Measurements from ENCODE around the gene USP54. TPM values are rescaled to one million over a fixed set of nuclear protein-coding genes. Genes with fewer than 3 reads are reported as not detected.
A peak's percentile ranks its signal among the peaks of the same experiment; 100 is the strongest.
"Not testable (repeated sequence)": the region's sequence is repeated elsewhere in the genome, so short reads cannot be mapped to it uniquely, and the experiment has no call there.

The USP54 gene
- total RNA-seq, 4 donors from 2014 or later, result 41.0 to 65.1 (median 50.5) TPM

DNA sequence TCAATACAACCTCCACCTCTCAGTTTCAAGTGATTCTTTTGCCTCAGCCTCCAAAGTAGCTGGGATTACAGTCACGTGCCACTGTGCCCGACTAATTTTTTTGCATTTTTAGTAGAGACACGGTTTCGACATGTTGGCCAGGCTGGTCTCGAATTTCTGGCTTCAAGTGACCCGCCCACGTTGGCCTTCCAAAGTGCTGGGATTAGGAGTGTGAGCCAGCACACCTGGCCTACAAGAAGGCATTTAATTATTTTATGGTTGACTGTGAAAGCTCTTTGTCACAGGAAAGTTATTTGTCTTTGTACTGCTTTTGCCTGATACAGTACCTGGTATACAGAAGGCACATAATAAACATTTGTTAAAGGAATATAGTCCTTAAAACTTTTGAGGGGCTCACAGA lies 37.3 kb upstream of the USP54 start:
- no peaks in the 10 kb centered on the region for H3K36me3 ChIP-seq
- H3K4me1 ChIP-seq, result peaks cover 0 to 12% (median 2%) of the 10 kb centered on the region in 4 donors
- H3K4me3 ChIP-seq, result no peak overlapping the region
- DNase-seq, result peak in 1 of 3 donors; percentile 60
- TF ChIP-seq POLR2A (IDR thresholded peaks at IDR 0.05), result no peak
- TF ChIP-seq, protein P1, sequence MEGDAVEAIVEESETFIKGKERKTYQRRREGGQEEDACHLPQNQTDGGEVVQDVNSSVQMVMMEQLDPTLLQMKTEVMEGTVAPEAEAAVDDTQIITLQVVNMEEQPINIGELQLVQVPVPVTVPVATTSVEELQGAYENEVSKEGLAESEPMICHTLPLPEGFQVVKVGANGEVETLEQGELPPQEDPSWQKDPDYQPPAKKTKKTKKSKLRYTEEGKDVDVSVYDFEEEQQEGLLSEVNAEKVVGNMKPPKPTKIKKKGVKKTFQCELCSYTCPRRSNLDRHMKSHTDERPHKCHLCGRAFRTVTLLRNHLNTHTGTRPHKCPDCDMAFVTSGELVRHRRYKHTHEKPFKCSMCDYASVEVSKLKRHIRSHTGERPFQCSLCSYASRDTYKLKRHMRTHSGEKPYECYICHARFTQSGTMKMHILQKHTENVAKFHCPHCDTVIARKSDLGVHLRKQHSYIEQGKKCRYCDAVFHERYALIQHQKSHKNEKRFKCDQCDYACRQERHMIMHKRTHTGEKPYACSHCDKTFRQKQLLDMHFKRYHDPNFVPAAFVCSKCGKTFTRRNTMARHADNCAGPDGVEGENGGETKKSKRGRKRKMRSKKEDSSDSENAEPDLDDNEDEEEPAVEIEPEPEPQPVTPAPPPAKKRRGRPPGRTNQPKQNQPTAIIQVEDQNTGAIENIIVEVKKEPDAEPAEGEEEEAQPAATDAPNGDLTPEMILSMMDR (IDR thresholded peaks at IDR 0.05), result no peak
- H3K27ac ChIP-seq, result peak overlapping the region in 1 of 4 donors; percentile 4
- no peaks in the 10 kb centered on the region for H3K9me3 ChIP-seq
- H3K27me3 ChIP-seq, result no peaks in the 10 kb centered on the region

DNA sequence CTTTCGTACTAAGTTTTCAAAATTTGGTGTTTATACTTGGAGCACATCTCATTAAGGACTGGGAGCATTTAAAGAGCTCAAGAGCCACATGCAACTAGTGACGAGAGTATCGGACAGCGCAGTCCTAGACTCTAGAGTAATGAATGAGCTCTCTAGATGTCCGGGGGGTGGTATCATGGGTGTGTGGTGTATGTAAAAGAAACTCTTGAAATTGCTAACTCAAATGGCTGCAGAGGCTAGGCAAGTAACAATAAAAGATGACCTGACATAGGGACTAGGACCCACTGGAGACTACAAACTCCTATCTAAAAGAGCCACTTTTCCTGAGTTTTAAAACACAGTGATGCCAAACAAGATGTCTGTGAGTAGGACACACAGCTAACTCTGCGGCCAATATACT lies 36.2 kb upstream of the USP54 start:
- Histone ChIP-seq H3K9me3 (no peaks in the 10 kb centered on the region), H3K27ac (no peak overlapping the region), H3K27me3 (no peaks in the 10 kb centered on the region), H3K4me1 (peaks cover 0 to 12% (median 2%) of the 10 kb centered on the region in 4 donors), H3K4me3 (no peak overlapping the region), H3K36me3 (no peaks in the 10 kb centered on the region)
- DNase-seq, result peak in 1 of 3 donors; percentile 27
- TF ChIP-seq, protein P1 (IDR thresholded peaks at IDR 0.05), result no peak
- TF ChIP-seq POLR2A (IDR thresholded peaks at IDR 0.05), result no peak

DNA sequence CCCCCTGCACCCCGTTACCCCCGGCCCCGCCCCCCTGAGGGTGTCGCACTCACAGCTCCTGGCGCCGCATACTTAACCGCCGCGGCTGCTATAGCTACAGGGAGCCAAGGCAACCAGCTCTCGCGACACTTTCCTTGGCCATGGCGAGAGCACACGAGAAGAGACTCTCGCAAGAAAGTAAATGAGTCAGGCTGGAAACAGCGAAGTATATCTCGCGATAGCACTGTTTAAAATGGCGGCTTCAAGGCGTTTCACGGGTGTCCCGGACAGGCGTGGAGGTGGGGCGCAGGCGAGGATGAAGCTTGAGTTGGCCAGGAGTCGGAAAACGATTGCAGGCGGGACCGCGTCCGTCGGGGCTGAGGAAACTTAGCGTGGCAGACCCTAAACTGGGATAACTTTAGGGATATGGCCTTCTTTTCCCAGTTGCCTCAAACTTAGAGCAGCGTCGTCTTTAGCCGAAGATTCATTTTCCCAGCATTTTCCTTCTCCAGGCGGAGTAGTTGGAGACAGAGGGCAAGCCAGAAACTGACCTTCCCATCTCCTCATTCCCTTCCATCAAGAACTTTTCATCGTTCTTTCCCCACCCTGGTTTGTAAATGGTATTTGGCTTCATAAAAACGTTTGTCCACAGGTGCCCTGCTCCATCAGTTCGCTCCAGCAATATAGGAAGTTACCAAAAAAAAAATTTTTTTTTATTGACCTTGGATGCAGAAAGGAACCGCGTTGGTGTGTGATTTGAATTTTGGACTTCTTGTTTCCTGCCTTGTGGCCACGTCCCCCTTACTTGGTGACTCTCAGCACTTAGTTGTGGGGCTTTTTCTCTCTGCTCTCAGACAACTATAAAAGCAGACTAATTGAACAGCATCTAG lies 35.0 kb upstream of the USP54 start:
- no peaks in the 10 kb centered on the region for H3K9me3 ChIP-seq
- peak in 1 of 2 donors; percentile 62 for TF ChIP-seq POLR2A (IDR thresholded peaks at IDR 0.05)
- TF ChIP-seq, protein P1 (IDR thresholded peaks at IDR 0.05), result no peak

DNA sequence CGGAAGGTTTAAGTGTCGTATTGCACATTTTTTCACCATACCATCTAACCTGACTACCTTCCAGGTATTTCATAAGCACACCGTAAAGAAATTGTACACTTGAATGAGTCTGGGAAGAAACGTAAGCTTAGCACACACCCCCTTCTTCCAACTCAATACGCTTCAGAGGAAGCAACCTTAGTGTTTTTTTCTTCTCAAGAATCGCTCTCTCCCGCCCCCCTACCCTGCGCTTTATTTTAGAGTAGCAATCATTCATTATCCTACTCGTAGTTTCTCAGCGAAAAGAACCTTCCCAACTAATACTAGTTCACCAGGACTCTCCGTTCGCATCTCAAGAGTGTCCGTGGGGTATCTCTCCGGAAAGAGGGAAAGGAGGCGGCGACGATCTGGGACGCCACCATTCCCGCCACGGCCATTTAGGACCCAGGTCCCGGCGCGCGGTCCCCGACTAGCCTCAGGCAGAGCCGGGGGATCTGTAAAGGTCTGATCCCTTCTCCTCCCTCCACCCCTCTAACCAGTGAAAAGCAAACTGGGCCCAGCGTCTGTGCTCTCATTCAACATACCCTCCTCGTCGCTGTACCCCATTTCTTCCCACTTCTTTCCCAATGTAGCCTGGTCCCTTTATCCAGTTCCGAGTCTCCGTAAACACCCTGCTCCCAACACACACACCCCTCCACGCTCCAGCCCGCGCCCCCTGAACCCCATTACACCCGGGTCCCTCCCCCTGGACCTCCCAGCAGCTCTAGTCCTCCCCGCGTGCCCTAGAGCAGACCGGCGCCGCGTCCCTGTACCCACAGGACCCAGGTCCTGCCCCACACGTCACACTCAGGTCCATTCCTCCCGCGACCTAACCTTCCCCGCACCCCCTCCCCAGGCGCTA lies 34.1 kb upstream of the USP54 start:
- H3K27me3 ChIP-seq, result no peaks in the 10 kb centered on the region
- DNase-seq, result peak; percentile 29 to 59 (median 50)
- H3K36me3 ChIP-seq, result no peaks in the 10 kb centered on the region
- H3K4me1 ChIP-seq, result peaks cover 0 to 12% (median 2%) of the 10 kb centered on the region in 4 donors
- H3K27ac ChIP-seq, result peak overlapping the region; percentile 61 to 85 (median 76)
- TF ChIP-seq, protein P1 (IDR thresholded peaks at IDR 0.05), result no peak
- no peak for TF ChIP-seq POLR2A (IDR thresholded peaks at IDR 0.05)
- no peaks in the 10 kb centered on the region for H3K9me3 ChIP-seq
- H3K4me3 ChIP-seq, result peak overlapping the region; percentile 67 to 85 (median 84)

More for the DNA sequence above, 35.0 kb upstream of the USP54 start:
- Histone ChIP-seq H3K27me3 (no peaks in the 10 kb centered on the region), H3K36me3 (no peaks in the 10 kb centered on the region), H3K4me1 (peaks cover 0 to 12% (median 2%) of the 10 kb centered on the region in 4 donors), H3K4me3 (peak overlapping the region; percentile 67 to 85 (median 84)), H3K27ac (peak overlapping the region; percentile 61 to 85 (median 76))
- DNase-seq, result peak; percentile 92 to 98 (median 95)

DNA sequence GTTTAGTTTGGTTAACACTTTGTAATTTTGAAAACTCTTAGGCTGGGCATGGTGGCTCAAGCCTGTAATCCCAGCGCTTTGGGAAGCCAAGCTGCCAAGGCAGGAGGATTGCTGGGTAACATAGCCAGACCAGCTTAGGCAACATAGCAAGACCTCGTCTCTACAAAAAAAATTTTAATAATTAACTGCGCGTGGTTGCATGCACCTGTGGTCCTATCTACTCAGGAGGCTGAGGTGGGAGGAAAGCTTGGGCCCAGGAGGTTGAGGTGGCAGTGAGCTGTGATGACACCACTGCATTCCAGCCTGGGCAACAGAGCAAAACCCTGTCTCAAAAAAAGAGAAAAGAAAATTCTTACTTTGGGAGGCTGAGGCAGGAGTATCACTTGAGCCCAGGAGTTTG lies 31.9 kb upstream of the USP54 start:
- no peak overlapping the region for H3K4me3 ChIP-seq
- H3K27me3 ChIP-seq, result no peaks in the 10 kb centered on the region
- peak in 1 of 3 donors; percentile 24 for DNase-seq
- no peaks in the 10 kb centered on the region for H3K9me3 ChIP-seq
- H3K36me3 ChIP-seq, result no peaks in the 10 kb centered on the region
- H3K27ac ChIP-seq, result no peak overlapping the region
- TF ChIP-seq, protein P1 (IDR thresholded peaks at IDR 0.05), result no peak
- no peak for TF ChIP-seq POLR2A (IDR thresholded peaks at IDR 0.05)
- peaks cover 0 to 12% (median 2%) of the 10 kb centered on the region in 4 donors for H3K4me1 ChIP-seq

DNA sequence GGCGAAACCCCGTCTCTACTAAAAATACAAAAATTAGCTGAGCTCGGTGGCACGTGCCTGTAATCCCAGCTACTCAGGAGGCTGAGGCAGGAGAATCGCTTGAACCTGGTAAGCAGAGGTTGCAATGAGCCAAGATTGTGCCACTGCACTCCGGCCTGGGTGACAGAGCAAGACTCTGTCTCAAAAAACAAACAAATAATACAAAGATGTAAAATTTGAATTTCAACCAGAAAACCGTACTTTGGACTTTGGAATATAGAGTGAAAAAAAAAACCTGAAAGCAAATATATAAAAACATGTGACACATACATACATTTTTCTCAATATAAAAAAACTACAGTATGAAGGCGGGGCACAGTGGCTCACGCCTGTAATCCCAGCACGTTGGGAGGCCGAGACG lies 29.8 kb upstream of the USP54 start:
- not testable (repeated sequence) for H3K4me1 ChIP-seq, H3K9me3 ChIP-seq, H3K36me3 ChIP-seq, H3K27me3 ChIP-seq, H3K4me3 ChIP-seq, DNase-seq, H3K27ac ChIP-seq

DNA sequence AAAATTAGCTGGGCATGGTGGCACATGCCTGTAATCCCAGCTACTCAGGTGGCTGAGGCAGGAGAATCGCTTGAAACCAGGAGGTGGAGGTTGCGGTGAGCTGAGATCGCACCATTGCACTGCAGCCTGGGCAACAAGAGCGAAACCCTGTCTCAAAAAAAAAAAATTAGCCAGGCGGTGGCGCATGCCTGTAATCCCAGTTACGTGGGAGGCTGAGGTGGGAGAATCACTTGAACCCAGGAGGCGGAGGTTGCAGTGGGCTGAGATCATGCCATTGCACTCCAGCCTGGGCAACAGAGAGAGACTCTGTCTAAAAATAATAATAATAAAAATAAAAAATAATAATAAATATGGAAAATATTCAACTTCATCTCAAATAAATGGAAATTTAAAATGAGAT lies 26.0 kb upstream of the USP54 start:
- peak in 1 of 3 donors; percentile 2 for DNase-seq
- H3K27ac ChIP-seq, H3K4me1 ChIP-seq: not testable (repeated sequence)

More for the DNA sequence above, 26.0 kb upstream of the USP54 start:
- H3K9me3 ChIP-seq, H3K27me3 ChIP-seq, H3K36me3 ChIP-seq, H3K4me3 ChIP-seq: not testable (repeated sequence)

Measured in Peyer's patch (tissue), 4 donors.